Nasal cavity respiratory epithelium epithelial cell of viscerocranial mucosa (primary cell): ENCODE measurements around the gene NYAP1. TPM values are rescaled to one million over a fixed set of nuclear protein-coding genes. Genes with fewer than 3 reads are reported as not detected.

Experiments
- total RNA-seq: library from RNA; depleted of rRNA; stranded (reverse); fragments of >200 nt; gene quantifications from 2 replicates; pipeline ENCODE4 v1.2.3, GENCODE V29; 2014

Gene NYAP1
- total RNA-seq = 0.34 and 0.64 TPM in 2 replicates

DNA sequence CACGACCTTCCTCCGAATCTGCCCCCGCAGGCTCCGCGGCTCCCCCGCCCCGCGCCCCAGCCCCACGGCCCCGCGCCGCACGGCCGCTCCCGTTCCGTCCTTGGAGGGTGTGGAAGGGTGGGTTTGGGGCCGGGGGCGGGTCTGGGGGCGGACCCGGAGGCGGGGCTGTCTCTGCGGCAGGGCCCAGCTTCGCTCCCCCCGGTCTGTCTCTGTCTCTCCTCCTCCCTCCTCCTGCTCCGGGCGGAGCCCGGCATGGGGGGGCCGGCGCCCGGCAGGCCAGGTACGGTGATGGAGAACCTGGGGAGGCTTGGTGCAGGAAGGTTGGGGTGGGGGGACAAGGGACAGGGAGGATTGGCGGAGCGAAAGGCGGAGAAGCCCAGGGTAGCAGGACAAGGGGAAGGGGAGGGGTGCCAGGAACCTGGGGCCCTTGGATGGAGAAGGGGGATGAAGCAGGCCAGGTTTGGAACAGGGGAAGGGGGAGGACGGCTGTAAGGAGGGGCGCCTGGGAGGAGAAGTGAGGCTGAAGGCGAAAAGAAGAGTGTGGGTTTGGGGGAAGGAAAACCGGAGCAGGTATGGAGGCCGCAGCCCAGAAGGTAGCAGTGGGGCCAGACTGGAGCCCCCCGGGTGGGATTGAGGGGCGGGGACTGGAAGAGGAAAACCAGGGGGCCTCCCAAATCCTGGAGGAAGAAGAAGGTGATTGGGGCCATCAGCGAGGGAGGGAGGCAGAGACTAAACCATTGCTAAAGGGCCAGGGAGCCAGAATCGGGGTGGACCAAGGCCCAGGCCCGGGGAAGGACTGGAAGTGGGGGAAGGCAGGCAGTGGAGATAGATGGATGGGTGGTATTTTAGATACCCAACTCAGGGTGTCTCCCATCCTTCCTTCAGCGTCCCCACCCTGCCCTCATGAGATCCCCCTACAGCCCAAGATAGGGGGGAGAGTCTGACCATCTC is at the start of gene NYAP1:
TSS of gene NYAP1 (plus strand) at position 206 of the 951 bp plus-strand sequence. CDS start 1,385 bp downstream, outside the sequence.

DNA sequence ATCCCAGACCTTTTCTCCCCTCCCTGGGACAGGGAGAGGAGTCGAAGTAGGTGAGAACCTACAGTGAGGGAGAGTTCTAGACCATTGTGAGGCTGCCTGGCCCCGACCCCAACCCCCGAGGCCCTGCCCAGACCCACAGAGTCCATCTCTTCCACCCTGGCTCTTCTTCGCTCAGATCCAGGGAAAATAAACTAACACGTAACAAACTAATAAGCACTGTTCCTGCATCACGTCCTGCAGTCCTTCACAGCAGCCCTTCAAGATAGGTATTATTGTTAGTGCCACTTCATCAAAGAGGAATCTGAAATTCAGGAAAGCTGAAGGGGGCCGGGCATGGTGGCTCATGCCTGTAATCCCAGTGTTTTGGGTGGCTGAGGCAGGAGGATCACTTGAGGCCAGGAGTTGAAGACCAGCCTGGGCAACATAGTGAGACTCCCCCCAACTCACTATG is 19.5 kb upstream of the NYAP1 start, which contains the start of gene SPACDR:
TSS of gene SPACDR (minus strand) at position 51 of the 451 bp plus-strand sequence. CDS start 235 bp downstream, outside the sequence.

DNA sequence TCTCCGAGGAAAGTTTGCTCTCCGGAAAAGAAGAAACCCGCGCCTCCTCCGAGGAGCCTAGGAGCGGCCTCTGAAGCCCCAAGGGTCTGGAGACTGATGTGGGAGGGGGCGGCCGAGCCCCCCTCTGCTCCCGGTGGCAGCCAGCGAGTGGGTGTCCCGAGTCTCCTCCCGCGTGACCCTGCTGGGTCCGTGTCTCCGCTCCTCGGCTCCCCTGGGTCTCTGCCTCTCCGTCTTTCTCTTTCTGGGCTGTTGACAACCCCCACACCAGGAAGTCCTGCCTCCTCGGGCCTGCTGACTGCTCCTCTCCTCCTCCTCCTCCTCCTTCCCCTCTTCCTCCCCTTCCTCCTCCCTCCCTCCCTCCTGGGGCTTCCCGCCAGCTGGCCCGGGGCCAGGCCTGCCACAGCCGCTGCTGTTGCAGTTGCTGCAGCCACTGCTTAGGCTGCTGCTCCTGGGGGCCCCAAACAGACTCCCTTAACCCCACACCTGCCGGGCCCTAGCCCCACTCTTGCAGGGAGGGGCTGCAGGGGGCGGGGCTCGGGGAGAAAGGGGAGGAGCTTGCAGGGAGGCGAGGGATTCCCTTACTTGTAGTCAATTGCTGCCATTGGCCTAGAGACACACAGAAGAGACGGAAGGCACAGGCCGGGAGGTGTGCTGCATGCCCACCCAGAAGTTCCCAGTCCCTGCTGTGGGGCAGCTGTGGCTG is 4.6 kb upstream of the NYAP1 start, which contains the start of gene TSC22D4:
TSS of gene TSC22D4 (minus strand) at position 257 of the 703 bp plus-strand sequence. CDS start 1,176 bp downstream, outside the sequence.

DNA sequence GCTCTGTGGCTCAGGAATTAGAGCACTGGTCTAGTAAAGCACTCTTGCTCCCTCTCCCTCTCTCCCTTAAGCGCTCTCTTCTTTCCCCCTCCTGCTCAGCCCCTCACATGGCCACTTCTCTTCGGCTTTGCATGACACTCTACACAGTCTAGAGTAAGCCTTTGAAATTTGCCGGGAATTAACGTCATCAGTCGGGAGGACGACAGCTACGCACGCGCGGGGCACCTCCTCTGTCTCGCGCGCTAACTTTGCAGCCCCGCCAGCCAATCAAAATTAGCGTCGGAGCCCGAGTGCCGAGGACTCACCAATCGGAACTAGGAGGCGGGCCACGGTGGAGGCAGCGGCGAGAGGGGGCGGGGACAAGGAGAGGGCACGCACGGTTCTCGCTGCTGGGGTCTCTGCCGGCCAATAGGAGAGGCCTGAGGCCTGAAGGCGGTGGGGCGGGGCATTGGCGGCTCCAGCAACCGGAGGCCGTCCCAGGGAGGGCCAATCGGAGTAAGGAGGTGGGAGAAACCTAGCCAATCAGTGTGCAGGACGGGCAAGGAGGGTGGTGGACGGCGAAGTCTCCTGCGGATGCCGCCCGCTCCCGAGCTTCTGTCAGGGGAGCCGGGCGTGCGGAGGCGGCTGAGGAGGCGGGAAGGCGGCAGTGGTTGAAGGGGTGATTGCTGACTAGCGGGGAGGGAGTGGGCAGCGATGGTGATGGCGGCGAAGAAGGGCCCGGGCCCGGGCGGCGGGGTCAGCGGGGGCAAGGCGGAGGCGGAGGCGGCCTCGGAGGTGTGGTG is 55.1 kb downstream of the NYAP1 start, which contains the start of gene AGFG2:
TSS of gene AGFG2 (plus strand) at position 550 of the 782 bp plus-strand sequence. CDS start at position 694, 144 bp downstream.

Other genes with a start within 250 kb of the NYAP1 start
- gene SPDYE3, start 176.2 kb upstream of the NYAP1 start, total RNA-seq = not detected in 2 replicates
- 2.7 and 9.3 TPM in 2 replicates for gene PILRB, start 125.8 kb upstream of the NYAP1 start, total RNA-seq
- gene PILRA, start 110.4 kb upstream of the NYAP1 start, total RNA-seq = under 0.01 and 0.14 TPM in 2 replicates
- gene ZCWPW1, start 55.2 kb upstream of the NYAP1 start, total RNA-seq = 3.3 and 5.5 TPM in 2 replicates
- gene MEPCE, start 54.1 kb upstream of the NYAP1 start, total RNA-seq = 24.7 and 27.3 TPM in 2 replicates
- gene PPP1R35, start 47.4 kb upstream of the NYAP1 start, total RNA-seq = 13.9 and 33.2 TPM in 2 replicates
- gene SPACDR, start 19.7 kb upstream of the NYAP1 start, total RNA-seq = 0.34 and 0.43 TPM in 2 replicates
- gene TSC22D4, start 4.7 kb upstream of the NYAP1 start, total RNA-seq = 12.0 and 22.6 TPM in 2 replicates
- gene AGFG2, start 55.3 kb downstream of the NYAP1 start, total RNA-seq = 3.4 and 6.7 TPM in 2 replicates
- not detected in 2 replicates for gene SAP25, start 90.0 kb downstream of the NYAP1 start, total RNA-seq
- 5.1 and 8.5 TPM in 2 replicates for gene LRCH4, start 102.2 kb downstream of the NYAP1 start, total RNA-seq
- gene FBXO24, start 102.4 kb downstream of the NYAP1 start, total RNA-seq = 0.21 and 0.34 TPM in 2 replicates
- gene PCOLCE, start 118.4 kb downstream of the NYAP1 start, total RNA-seq = 0.57 TPM in 1 of 2 replicates, not detected in the other
- 1.0 and 3.1 TPM in 2 replicates for gene MOSPD3, start 128.6 kb downstream of the NYAP1 start, total RNA-seq
- gene TFR2, start 157.6 kb downstream of the NYAP1 start, total RNA-seq = under 0.01 and 0.14 TPM in 2 replicates
- not detected in 2 replicates for gene ACTL6B, start 172.5 kb downstream of the NYAP1 start, total RNA-seq
- 82.7 and 130 TPM in 2 replicates for gene GNB2, start 189.8 kb downstream of the NYAP1 start, total RNA-seq
- gene GIGYF1, start 210.3 kb downstream of the NYAP1 start, total RNA-seq = 10.3 and 16.4 TPM in 2 replicates
- 32.2 and 39.6 TPM in 2 replicates for gene POP7, start 222.2 kb downstream of the NYAP1 start, total RNA-seq
- not detected in 2 replicates for gene EPO, start 236.5 kb downstream of the NYAP1 start, total RNA-seq
- not detected in 2 replicates for gene ZAN, start 249.7 kb downstream of the NYAP1 start, total RNA-seq